D721Med (cell line): ENCODE measurements around the gene ZNF573.
"Not testable (repeated sequence)": the region's sequence is repeated elsewhere in the genome, so short reads cannot be mapped to it uniquely, and the experiment has no call there.

ENCODE experiments used
- DNase-seq: peaks from one replicate; pipeline ENCODE4 v3.0.0; 2011; ENCODE audit warnings: low spot score; ENCODE audit not compliant: insufficient read length
- FAIRE-seq: peaks from 2 replicates; lab custom pipeline; 2011; peaks lifted over from hg19 to GRCh38; lab: Jason Lieb, UNC
- CTCF ChIP-seq: IDR thresholded peaks from 2 replicates; pipeline ENCODE4 v1.5.1; 2012; ENCODE audit warnings: mild to moderate bottlenecking, control low read depth; ENCODE audit not compliant: insufficient read depth; ENCODE audit errors: missing control alignments

ZNF573 gene

DNA sequence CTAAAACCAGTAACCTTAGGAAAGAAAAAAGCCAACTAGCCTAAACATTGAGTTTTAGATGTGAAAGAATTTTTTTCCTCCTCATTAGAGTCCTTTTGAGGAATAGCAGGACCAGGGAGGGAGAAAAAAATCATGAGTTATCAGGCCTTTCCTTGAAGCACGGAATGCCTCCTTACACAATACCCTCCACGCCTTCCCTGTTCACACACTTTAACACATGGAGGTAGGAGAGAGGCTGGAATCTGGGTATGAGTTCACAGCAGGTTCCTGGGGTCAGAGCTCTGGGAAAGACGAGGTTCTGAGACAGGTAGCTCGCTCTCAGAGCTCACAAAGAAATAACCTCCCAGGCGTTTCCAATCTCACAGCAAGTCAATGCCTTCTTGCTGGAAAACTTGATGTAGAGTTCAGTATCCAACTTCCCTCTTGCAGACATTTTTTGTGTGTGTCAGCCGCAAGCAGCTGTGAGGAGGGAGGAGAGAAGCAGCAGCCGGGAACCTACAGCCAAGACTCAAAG is 716 bp downstream of the ZNF573 start:
- no peak for DNase-seq
- TF ChIP-seq CTCF: no peak
- FAIRE-seq: no peak

GRCh38 chr19:37770985-37771384 is 8.4 kb downstream of the ZNF573 start:
- FAIRE-seq: no peak

GRCh38 chr19:37763488-37763887 is 15.9 kb downstream of the ZNF573 start:
- FAIRE-seq (no peak), DNase-seq (no peak)
- TF ChIP-seq CTCF: no peak

More at GRCh38 chr19:37770985-37771384, 8.4 kb downstream of the ZNF573 start:
- DNase-seq: no peak
- no peak for TF ChIP-seq CTCF

GRCh38 chr19:37757683-37758082 is 21.7 kb downstream of the ZNF573 start:
- DNase-seq, FAIRE-seq: not testable (repeated sequence)

- DNase-seq: no peak
- FAIRE-seq: no peak
- no peak for TF ChIP-seq CTCF
Measured at GRCh38 chr19:37738371-37738770, 41.0 kb downstream of the ZNF573 start.

- no peak for FAIRE-seq
- TF ChIP-seq CTCF: no peak
- no peak for DNase-seq
Measured at GRCh38 chr19:37725181-37725580, 54.2 kb downstream of the ZNF573 start.

- FAIRE-seq: no peak
- DNase-seq: no peak
- no peak for TF ChIP-seq CTCF
Measured at GRCh38 chr19:37719927-37720265, 59.5 kb downstream of the ZNF573 start.
